NCI-H446 (cell line): ENCODE data around the gene RBMS3.
"Not testable (repeated sequence)": the region's sequence is repeated elsewhere in the genome, so short reads cannot be mapped to it uniquely, and the experiment has no call there.

Experiments used
- DNase-seq, 2 experiments: peaks; one replicate each; lab custom pipeline; 2025; lab: John Stamatoyannopoulos, UW

RBMS3 gene

DNA sequence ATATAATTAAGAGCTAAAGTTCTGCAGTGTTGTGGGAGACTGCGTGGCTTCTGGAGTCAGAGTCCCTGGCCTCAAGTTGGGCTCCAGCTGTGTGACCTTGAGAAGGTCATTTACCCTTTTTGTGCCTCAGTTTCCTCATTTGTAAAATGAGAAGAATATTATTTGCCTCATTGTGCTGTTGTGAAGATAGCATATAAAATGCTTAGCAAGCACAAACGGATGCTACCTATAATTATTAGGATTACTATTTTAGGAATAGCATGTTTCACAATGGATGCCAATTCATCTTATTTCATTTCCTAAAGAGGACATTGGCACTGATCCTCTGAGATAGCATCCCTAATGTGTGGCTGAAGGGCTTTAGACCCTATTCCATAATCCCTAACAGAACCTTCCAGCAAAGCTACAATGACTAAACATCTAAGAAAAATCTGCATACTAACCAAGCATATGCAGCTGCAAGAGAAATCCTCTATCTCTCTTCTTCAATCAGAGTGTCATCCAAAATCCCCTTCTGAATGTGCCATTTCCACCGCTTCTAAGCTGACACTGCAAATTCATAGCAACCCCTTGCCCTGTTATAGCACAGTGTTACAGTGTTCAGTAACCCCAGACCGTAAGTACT is 148.3 kb downstream of the RBMS3 start:
- no peak for DNase-seq

- no peak for DNase-seq
Observed at GRCh38 chr3:29430558-29430971, 149.7 kb downstream of the RBMS3 start.

DNA sequence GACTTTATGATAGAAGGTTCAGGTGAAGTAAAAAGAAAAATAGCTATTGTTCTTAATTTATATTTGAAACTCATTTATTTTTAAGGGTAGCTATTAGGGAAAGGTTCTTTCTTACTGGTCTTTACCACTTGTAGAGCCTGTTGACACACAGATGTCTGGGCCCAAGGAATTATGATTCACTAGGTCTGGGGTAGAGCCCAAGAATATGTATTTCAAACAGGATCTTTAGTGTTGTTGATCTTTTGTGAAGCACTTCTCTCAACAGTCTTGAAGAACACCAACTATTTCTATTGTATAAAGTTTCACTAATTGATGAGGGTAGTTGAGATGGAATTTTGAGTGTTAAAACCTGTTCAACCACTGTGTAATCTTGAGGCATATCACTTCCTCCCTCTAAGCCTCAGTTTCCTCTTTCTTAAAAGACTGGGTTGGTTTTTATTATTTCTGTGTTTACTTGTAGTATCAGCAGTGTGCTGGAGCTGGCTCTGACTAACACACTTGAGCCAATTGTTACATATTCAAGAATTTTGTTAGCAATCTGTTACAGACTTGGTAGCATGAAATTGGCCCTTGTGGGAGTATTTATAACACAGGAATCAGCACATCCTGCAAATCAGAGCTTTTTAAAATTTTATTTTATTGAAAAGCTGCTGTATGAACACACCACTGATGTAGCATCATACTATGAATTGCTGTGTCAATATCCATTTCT is 155.9 kb downstream of the RBMS3 start:
- no peak for DNase-seq

GRCh38 chr3:29438580-29438979 is 157.7 kb downstream of the RBMS3 start:
- DNase-seq = no peak

DNA sequence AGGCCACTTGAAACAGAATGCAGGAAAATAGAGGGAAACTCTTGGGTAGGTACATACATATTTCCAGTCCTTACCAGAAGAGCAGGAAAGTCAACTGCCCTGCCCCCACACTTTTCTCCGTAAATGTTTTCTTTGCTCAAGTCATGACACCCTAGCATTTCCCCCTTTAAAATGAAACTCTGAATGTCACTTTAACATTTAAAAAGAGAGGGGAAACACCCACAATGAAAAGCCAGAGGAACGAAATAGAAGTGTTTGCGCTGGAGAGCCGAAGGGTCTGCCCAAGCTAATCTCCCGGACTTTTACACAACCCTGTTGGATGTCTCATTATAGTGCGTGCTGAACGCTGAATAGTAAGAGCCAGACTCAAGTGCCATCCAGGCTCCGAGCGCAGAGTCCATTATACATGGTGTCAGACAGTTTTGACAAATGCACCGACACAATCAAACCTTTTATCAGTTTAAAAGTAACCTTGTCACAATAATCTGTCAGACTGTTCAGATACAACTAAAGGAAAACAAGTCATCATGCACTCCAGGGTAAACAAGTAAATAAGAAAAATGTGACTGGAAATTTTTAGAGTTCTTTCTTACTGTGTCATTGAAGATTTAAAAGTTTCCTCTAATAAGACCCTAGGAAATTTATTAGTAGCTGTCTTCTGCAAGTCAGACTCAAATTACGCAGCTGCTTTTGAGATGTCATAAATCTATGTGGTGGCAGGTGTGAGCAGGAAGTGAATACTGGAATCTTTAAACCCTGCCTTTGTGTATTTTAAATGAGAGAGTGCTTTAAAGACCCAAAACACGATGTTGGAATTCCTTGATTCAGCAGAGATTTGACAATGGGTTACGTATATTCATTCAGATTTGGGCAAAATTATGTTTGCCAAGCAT is 159.8 kb downstream of the RBMS3 start:
- DNase-seq = no peak

GRCh38 chr3:29441422-29441821 is 160.6 kb downstream of the RBMS3 start:
- no peak for DNase-seq

DNA sequence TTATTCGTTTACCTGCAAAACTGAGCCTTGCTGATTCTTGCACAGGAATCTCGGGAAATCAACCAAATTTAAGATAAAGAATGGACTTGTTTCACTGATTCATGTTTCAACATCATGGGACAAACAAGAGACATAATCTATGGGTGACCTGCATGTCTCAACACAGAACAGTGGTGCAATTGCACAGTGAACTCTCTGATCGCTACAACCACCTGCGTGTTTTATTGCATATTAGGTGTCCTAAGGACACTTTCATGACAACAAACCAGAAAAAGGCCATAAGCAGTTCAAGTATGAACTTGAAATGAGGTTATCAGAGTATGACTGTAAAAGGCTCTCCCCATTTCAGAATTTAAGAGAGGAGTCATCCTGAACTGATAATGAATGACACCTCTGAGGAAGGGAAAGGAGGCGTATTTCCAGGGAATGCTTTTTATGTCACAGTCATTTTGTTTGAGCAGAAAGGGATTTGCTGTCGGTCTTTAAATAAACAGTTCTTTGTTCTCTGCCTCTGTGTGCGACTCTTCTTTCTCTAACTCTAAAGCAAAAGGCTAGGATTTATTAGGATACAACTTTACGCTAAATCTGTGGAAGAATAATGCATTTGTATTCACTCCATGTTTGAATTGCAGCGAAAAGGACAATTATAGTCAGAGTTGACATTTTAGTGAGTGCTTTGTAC is 167.2 kb downstream of the RBMS3 start:
- DNase-seq = no peak

- no peak for DNase-seq
Observed at GRCh38 chr3:29451920-29452319, 171.0 kb downstream of the RBMS3 start.

DNA sequence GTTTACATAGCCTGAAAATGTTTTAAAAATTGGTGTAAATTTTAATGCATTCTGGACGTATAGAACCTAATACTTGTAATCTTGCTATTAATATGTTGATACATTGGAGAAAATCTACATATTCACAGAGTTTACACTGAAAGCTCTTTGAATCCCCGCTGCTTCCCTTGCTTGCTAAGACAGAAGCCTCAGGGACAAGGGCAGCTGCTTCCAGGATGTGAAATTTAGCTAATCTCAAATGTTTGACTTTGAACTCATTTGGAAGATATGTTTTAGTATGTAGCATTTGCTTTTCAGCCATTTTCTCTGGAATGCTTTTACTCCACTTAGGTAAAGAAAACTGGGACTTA is 172.0 kb downstream of the RBMS3 start:
- no peak for DNase-seq

DNA sequence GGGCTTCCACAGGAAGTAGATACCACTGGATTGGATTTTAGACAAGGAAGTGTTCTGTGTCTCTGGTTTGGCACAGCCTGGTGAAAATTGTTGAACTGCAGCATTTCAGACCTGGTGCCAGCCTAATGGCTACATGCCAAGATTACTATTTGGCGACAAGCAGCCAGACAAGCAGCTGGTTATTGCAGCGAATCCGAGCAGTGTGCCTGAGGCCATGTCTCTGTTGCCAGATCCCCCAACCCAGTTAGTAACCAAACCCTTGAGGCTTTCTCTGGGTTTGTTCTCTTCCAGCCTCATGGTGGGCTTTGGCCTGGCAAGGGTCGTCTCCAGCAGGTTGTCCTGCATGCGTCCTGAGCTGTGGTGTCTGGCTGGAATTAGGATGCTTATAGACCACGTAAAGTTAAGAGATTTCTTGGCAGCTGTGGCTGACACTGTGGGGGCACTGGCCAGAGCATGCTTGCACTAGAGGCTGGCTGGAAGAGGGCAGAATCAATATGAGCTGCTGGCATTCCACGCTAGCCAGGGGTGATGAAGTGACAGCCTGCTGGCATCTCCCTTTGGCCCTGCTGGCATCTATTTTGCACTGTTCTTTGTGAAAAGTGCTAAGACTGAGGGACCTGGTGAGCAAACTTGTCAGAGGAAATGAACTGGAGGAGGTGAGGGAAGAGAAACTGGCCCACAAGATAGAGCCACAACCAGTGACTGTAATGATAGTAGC is 172.6 kb downstream of the RBMS3 start:
- peak; percentile 78 to 90 for DNase-seq

DNA sequence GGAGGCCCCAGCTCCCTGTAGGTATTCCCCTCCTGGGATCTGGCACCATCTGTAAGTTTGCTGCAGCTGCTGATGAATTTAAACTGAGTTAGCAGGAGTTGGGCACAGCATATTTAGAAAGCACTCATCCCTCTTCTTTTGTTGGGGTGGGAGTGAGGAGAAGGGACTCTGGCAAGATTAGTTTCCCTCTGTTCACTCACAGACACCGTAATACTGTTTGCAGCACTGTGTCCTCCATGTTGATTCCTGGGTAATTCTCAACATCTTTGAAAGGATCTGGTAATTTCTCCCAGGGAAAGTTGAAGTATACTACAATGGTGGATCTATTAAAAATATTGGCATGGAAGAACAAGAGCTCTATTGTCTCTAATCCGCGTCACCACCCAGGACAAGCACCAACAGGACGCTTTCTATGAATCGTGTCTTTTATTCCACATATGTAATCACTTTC is 173.3 kb downstream of the RBMS3 start:
- peak; percentile 36 to 65 for DNase-seq

- DNase-seq = no peak
Observed at GRCh38 chr3:29456901-29457300, 176.0 kb downstream of the RBMS3 start.

DNA sequence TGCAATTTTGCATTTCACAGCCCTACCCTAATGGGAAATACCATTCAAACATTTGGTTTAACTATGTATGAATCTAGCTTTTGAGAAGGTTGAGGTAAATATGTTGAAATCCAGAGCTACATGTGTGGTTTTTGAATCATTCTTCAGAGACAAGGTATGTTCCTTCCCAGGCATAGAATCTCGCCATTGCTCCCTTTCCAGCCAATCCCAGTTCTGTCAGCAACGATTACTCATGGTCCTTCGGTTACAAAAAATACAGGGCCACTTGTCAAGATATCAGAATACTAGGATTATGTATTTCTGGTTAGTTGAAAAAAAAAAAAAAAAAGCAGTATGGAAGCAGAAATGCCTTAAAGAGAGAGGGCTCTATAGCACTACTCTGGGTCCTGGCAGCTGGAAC is 182.4 kb downstream of the RBMS3 start:
- DNase-seq = no peak

DNA sequence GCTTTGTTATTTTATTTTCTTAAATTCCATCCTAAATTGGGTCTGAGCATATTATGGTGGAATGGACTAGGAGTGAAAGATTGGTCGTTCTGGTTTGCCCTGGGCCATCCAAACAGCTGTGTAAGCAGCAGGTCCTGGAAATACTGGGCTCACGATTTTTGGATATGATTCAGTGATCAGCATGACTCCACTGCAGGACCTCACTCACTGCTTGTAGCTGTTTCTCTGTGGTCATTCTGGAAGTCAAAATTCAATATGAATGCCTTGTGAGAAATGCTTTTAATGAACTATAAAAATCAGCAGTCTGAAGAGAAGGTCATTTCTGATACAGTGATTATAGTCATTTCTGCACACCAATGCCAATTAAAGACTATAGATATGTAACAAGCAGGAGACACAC is 185.0 kb downstream of the RBMS3 start:
- DNase-seq = no peak

GRCh38 chr3:29466442-29466841 is 185.6 kb downstream of the RBMS3 start:
- DNase-seq = no peak

DNA sequence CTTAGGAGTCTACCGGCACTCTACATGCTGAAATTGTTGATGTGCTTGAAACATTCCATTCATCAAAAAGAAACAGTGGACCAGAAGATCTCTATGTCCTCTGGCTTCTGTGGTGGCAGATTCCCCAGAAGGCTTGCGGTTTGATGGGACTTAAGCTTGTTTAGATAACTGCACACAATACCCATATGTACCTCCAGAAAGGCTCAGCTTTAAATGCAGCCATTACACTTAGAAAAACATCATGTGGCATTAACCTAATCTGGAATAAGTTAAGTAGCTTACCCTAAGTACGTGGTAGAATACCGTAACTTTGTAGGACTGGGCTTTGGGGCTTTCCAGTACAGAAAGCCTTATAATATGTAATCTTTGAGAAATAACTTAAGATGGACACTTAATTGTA is 187.3 kb downstream of the RBMS3 start:
- no peak for DNase-seq

DNA sequence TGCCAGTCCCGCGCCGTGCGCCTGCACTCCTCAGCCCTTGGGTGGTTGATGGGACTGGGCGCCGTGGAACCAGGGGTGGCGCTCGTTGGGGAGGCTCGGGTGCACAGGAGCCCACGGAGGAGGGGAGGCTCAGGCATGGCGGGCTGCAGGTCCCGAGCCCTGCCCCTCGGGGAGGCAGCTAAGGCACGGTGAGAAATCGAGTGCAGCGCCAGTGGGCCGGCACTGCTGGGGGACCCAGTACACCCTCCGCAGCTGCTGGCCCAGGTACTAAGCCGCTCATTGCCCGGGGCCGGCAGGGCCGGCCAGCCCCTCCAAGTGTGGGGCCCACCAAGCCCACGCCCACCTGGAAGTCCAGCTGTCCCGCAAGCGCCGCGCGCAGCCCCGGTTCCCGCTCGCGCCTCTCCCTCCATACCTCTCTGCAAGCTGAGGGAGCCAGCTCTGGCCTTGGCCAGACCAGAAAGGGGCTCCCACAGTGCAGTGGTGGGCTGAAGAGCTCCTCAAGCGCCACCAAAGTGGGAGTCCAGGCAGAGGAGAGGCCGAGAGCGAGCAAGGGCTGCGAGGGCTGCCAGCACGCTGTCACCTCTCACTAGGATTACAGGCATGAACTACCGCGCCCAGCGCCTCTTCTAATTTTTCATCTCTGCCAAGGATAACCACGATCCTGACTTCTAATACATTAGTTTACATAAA is 192.8 kb downstream of the RBMS3 start:
- DNase-seq = not testable (repeated sequence)

GRCh38 chr3:29475305-29475840 is 194.5 kb downstream of the RBMS3 start:
- DNase-seq = no peak

DNA sequence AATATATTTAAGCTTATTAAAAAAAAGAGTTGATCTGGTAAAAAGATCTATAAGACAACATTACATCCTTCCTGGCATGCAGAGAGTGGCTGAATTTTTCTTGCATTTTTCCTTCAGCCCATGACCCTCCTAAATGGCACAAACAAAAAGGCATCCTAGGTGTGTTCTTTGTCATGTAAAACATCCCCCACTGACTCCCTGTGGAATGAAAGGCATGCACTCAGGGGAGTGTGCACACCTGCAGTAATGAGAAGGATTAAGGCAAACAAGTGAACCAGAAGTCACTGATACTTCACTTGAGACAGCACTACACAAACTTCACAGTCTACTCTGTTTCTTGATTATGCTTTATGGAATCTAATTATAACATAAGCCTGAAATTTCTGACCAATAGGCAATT is 195.0 kb downstream of the RBMS3 start:
- no peak for DNase-seq

GRCh38 chr3:29478611-29479010 is 197.7 kb downstream of the RBMS3 start:
- DNase-seq = no peak

GRCh38 chr3:29481249-29481648 is 200.4 kb downstream of the RBMS3 start:
- no peak for DNase-seq
